Activated T-helper 2 cell treated with anti-CD3 and anti-CD28 coated beads, Interferon-gamma antibody, Interleukin-2, Interleukin-4, amounts not matched to agents 10 μg/mL and 5 μg/mL and 100 μg/mL, durations not matched to agents 14 hours and 24 hours and 36 hours (primary cell): ENCODE data around the gene E2F8. TPM values are rescaled to one million over a fixed set of nuclear protein-coding genes. Genes with fewer than 3 reads are reported as not detected.

ENCODE experiments used
- DNase-seq: peaks from one replicate; pipeline ENCODE4 v3.0.0; 2021; ENCODE audit warnings: low spot score
- H3K27ac Mint-ChIP-seq: one replicate; pipeline ENCODE4 v1.8.0; 2021; ENCODE audit warnings: mixed read lengths
- H3K27me3 Mint-ChIP-seq: one replicate; pipeline ENCODE4 v1.8.0; 2021; ENCODE audit warnings: low read depth, mixed read lengths
- H3K36me3 Mint-ChIP-seq: one replicate; pipeline ENCODE4 v1.8.0; 2021; ENCODE audit warnings: low read depth, mixed read lengths
- H3K4me1 Mint-ChIP-seq: one replicate; pipeline ENCODE4 v1.8.0; 2021; ENCODE audit warnings: low read depth, mixed read lengths
- H3K4me3 Mint-ChIP-seq: one replicate; pipeline ENCODE4 v1.8.0; 2021; ENCODE audit warnings: low read depth, mild to moderate bottlenecking, moderate library complexity, mixed read lengths
- H3K9me3 Mint-ChIP-seq: one replicate; pipeline ENCODE4 v1.8.0; 2021; ENCODE audit warnings: mixed read lengths
- intact Hi-C: fragments of 100-400 bp; cut with micrococcal nuclease; formaldehyde crosslinking; loops from one replicate; pipeline ENCODE4 v1.15.1; 2023
- total RNA-seq: library from RNA; stranded (reverse); gene quantifications from 2 replicates; pipeline ENCODE4 v1.2.3, GENCODE V29; 2022

Gene E2F8
- total RNA-seq, 1 donor from 2014 or later = 24.0 TPM

DNA sequence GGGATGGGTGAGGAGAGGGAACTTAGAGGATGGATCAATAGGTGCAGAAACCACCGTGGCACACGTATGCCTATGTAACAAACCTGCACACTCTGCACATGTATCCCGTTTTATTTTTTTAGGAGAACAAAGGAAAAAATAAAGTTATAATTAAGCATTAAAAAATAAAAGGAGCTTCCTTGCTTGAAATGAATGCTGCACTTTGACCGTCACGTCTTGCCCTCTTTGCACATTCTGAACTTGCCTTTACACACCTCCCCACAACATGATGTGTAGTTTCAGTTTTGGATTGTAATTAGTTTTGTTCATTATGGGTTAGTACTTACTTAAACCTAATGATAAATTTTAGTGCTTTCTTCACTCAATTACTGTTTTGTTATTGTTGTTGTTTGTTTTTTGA lies 35.9 kb downstream of the E2F8 start:
- Mint-ChIP-seq H3K4me1 (no peaks in the 10 kb centered on the region), H3K36me3 (no peaks in the 10 kb centered on the region), H3K27me3 (peaks cover 26% of the 10 kb centered on the region), H3K27ac (no peak overlapping the region), H3K9me3 (no peaks in the 10 kb centered on the region), H3K4me3 (no peak overlapping the region)
- intact Hi-C loops = no loop called here
- no peak for DNase-seq

DNA sequence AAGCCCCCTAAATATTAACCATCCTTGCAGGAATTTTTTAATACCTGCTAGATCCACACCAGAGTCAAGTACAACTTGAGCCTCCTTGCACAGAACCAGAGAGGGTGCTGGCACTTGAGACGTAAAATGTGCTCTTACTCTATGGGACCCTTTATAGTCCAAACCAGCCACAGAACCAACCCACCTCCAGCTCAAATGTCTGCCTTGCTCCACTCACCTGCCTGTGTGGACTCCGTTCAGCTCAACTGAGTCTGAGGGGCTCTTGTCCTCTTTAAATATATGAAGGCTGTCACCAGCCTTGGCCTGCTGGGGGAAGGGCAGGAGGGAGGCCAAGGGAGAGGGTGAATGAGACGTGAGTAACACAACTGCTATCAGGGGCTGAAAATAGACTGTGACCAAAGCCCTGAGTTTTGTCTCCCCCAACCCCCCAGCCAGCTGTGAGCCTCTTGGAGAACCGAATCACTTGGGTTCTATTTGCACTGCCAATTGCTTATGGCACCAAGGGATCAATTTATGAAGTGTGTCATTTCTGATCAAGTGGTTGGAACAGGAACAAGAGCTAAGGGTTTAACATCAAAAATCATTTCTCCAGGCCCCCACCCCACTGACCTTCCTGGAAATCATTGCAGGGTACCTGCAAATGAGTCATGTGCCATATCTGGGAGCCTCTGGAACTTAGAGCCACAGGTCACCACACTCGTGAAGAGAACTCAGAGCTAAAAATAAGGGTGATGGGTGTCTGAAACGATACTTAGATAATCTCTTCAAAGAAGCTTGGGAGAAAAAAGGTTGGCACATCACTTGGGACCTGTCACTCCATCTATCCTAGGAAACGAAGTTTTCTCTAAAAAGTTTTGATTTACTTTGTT lies 38.8 kb downstream of the E2F8 start, which contains the start of gene CSRP3:
Gene CSRP3, minus strand, starts transcription at position 247 of the 869 bp plus-strand sequence. CDS start 9,535 bp downstream, outside the sequence.
- no peaks in the 10 kb centered on the region for H3K36me3 Mint-ChIP-seq
- intact Hi-C loops = no loop called here
- H3K4me1 Mint-ChIP-seq = no peaks in the 10 kb centered on the region
- H3K9me3 Mint-ChIP-seq = no peaks in the 10 kb centered on the region
- H3K4me3 Mint-ChIP-seq = no peak within 1 kb of the TSS
- no peak for DNase-seq
- peaks cover 11% of the 10 kb centered on the region for H3K27me3 Mint-ChIP-seq
- H3K27ac Mint-ChIP-seq = no peak within 1 kb of the TSS

DNA sequence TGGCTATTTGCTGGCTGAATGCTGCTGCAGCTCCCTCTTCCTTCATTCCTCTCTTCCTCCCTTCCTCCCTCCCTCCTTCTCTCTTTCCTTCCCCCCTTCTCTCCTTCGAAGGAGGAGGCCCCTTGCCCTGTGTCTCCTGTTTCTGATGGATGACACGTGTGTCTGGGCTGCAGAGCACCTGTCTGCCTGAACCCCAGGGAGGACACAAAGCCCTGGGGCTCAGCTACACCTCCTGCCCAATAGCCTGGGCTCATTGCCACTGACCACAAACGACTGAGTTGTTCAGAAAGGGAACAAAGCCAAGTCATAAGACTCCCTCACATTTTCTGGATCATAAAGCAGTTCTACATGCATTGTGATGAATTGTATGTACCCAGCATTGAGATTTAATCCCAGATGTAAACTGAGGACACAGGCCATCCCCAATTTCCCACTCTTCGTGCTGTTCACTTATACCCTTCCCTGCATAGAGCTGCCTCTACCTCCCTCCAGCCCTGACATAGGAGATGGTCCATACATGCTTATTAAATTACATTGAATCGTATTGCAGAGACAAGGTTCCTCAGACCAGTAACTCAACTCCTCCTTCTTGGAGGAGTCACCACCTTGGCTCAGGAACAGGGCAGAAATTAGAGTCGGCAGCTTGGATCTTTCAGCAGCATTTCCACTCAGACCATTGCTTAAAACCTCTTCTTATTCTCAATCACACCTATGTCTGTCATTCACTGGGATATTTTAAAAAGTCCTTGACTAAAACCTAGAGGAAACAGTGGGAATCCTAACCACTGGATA lies 40.1 kb downstream of the E2F8 start:
- no peak for DNase-seq
- H3K9me3 Mint-ChIP-seq = no peaks in the 10 kb centered on the region
- intact Hi-C loops = no loop called here
- H3K4me3 Mint-ChIP-seq = no peak overlapping the region
- H3K27me3 Mint-ChIP-seq = peaks cover 8% of the 10 kb centered on the region
- no peaks in the 10 kb centered on the region for H3K36me3 Mint-ChIP-seq
- no peak overlapping the region for H3K27ac Mint-ChIP-seq
- H3K4me1 Mint-ChIP-seq = no peaks in the 10 kb centered on the region

DNA sequence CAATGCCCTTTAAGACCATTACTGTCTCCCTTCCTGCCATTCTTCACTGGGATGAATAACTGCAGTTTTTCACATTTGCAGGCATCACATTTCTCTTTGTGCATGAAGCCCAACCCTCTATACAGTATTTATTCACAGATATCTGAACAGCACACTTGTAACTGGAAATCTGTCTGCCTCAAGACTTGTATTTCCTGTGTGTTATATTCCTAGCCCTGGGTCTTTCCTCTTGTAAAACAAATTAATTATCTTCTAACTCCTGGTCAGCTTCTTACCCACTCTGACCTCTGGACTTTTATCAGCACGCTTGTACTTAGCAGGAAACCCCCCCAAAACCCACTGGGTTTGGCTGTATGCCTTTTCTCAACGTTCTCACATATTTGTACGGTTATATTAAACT lies 41.0 kb downstream of the E2F8 start:
- DNase-seq = no peak
- no peak overlapping the region for H3K27ac Mint-ChIP-seq
- peaks cover 8% of the 10 kb centered on the region for H3K27me3 Mint-ChIP-seq
- H3K36me3 Mint-ChIP-seq = no peaks in the 10 kb centered on the region
- intact Hi-C loops = no loop called here
- H3K4me1 Mint-ChIP-seq = no peaks in the 10 kb centered on the region
- H3K4me3 Mint-ChIP-seq = no peak overlapping the region
- no peaks in the 10 kb centered on the region for H3K9me3 Mint-ChIP-seq

DNA sequence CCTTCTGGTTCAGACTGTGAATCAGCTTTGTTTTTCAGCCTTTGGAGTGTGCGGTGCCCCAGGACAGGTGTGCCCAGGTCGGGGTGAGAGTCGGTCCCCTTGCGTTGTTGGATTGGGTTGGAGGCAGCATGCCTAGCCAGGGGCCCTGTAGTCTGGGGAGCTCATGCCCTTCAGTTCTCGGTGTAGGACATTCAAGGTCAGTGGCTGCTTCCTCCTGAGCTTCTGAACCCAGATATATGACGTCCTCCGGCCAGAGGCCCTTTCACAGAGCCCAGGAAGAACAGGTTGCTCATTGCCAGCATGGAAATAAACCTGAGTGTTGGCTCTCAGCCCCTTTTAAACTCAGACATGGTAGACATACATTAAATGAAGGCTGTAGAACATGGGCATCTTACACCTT lies 41.7 kb downstream of the E2F8 start:
- H3K4me3 Mint-ChIP-seq = no peak overlapping the region
- intact Hi-C loops = no loop called here
- no peaks in the 10 kb centered on the region for H3K4me1 Mint-ChIP-seq
- H3K27ac Mint-ChIP-seq = no peak overlapping the region
- H3K27me3 Mint-ChIP-seq = peaks cover 8% of the 10 kb centered on the region
- no peaks in the 10 kb centered on the region for H3K36me3 Mint-ChIP-seq
- H3K9me3 Mint-ChIP-seq = no peaks in the 10 kb centered on the region
- DNase-seq = no peak

DNA sequence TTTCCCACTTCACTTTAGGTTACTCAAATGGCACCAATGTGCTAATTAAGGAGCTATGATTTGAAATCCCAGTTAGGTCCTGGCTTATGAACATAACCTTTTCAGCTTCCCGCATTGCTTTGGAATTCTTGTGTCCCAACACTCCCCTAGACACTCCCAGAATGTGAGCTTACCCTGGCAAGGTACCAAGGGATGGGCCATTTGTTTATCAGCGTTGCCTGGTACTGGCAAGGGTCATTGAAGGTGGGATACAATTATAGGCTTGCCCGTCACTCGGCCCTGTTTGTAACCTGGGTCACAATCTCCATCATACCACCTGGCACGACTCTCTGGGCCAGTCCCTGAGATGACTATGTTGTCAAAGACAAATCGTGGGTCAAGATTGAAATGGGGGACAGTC lies 44.3 kb downstream of the E2F8 start:
- no peaks in the 10 kb centered on the region for H3K9me3 Mint-ChIP-seq
- H3K27ac Mint-ChIP-seq = no peak overlapping the region
- intact Hi-C loops = no loop called here
- H3K4me1 Mint-ChIP-seq = no peaks in the 10 kb centered on the region
- no peak for DNase-seq
- H3K27me3 Mint-ChIP-seq = peaks cover 8% of the 10 kb centered on the region
- H3K4me3 Mint-ChIP-seq = no peak overlapping the region
- no peaks in the 10 kb centered on the region for H3K36me3 Mint-ChIP-seq

DNA sequence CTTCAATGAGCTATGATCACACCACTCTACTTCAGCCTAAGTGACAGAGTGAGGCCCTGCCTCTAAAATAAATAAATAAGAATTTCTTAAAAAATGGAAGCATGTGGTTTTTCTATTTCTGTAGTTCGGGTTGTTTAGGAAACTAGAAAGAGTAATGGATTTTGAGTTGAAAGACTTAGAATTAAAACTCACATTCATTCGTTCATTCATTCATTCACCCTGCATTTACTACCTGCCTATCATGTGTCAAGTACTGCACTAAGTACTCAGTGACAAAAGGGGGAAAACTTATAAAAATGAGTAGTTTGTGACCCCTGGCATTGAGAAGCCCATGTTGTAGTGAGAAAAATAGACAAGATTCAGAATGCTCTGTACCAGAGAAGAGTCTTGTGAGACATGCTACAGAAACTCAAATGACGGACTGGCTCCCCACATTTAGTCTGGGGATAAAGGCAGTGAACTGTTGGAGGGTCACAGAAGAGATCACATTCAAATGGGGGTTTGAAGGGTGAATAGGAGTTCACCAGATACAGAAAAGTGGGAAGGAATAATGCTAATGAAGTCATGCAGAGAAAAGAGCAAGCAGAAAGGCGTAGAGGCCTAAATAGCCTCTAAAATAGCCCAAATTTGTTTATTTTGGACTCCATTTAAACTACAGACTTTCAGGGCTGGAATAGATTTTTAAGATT lies 46.0 kb downstream of the E2F8 start:
- no peak overlapping the region for H3K4me3 Mint-ChIP-seq
- DNase-seq = no peak
- no peaks in the 10 kb centered on the region for H3K36me3 Mint-ChIP-seq
- intact Hi-C loops = no loop called here
- H3K9me3 Mint-ChIP-seq = no peaks in the 10 kb centered on the region
- H3K4me1 Mint-ChIP-seq = no peaks in the 10 kb centered on the region
- no peaks in the 10 kb centered on the region for H3K27me3 Mint-ChIP-seq
- H3K27ac Mint-ChIP-seq = no peak overlapping the region

DNA sequence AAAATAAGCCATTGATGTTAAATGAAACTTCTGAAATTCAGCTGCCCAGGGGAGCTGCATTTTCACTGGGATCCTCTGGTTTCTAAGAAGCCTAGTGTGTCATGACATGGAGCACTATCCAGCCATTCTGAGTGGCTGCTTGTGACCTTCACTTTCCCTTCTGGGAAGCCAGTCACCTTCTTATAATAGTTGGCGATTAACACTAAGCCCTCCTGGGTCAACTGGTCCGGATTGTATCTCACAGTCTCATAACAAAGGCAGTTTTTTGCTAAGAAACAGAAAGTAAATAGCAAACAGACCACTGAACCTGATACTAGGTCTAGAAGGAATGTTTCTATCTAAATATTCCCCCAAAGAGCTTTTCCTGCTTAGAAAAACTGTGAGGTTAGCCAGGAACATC lies 46.8 kb downstream of the E2F8 start:
- H3K27ac Mint-ChIP-seq = no peak overlapping the region
- no peaks in the 10 kb centered on the region for H3K36me3 Mint-ChIP-seq
- no peaks in the 10 kb centered on the region for H3K27me3 Mint-ChIP-seq
- DNase-seq = no peak
- H3K9me3 Mint-ChIP-seq = no peaks in the 10 kb centered on the region
- intact Hi-C loops = no loop called here
- H3K4me1 Mint-ChIP-seq = no peaks in the 10 kb centered on the region
- H3K4me3 Mint-ChIP-seq = no peak overlapping the region

DNA sequence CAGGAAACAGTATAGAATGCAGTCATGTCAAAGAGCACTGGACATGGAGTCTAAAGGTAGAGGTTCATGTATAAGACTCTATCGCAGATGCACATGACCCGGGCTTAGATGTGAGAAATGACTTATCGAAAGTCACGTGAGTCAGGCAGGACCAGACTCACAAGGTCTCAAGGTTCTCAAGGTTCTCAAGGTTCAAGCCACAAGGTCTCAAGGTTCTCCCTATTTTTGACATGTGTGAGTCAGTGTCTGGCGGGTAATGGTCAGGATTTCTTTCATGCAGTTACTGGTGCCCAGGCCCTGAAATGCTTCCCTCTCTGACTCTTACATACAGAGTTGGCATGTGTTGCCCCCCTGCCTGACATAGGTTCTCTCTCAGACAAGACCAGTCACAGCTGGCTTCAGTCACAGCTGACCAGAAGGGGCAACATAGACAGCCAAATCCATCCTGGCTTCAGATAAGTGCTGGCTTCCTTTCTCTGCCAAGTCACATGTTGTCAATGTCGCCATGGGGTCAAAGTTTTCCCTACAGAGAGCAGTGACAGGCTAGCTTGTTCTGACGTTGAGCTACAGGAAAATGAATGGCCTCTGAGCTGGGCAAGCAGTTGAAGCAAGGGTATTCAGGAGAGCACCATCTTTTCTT lies 49.1 kb downstream of the E2F8 start:
- no peaks in the 10 kb centered on the region for H3K27me3 Mint-ChIP-seq
- no peak overlapping the region for H3K27ac Mint-ChIP-seq
- intact Hi-C loops = no loop called here
- no peak for DNase-seq
- no peaks in the 10 kb centered on the region for H3K4me1 Mint-ChIP-seq
- H3K9me3 Mint-ChIP-seq = no peaks in the 10 kb centered on the region
- H3K36me3 Mint-ChIP-seq = no peaks in the 10 kb centered on the region
- H3K4me3 Mint-ChIP-seq = no peak overlapping the region

DNA sequence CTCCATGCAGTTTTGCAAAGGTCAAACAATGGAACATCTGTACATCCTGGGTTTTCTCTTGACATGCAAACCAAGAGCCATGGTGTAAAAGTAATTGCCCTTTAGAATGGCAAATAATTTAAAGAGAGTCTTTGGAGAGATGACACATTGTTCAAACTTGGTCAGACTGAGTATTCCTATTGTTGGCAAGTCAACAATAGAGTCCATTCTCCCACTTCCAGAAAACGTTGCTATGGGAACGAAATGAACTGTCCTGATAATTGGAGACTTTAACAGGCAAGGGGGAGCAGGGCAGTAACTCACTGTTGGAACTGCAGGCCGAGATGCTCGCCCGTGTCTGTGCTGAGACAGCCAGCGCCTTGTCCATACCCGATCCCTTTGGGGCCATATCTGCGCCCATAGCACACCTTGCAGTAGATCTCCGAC lies 52.9 kb downstream of the E2F8 start:
- Mint-ChIP-seq H3K27ac (no peak overlapping the region), H3K9me3 (no peaks in the 10 kb centered on the region), H3K4me1 (no peaks in the 10 kb centered on the region), H3K27me3 (no peaks in the 10 kb centered on the region), H3K36me3 (no peaks in the 10 kb centered on the region), H3K4me3 (no peak overlapping the region)
- DNase-seq = no peak
- intact Hi-C loops = no loop called here

DNA sequence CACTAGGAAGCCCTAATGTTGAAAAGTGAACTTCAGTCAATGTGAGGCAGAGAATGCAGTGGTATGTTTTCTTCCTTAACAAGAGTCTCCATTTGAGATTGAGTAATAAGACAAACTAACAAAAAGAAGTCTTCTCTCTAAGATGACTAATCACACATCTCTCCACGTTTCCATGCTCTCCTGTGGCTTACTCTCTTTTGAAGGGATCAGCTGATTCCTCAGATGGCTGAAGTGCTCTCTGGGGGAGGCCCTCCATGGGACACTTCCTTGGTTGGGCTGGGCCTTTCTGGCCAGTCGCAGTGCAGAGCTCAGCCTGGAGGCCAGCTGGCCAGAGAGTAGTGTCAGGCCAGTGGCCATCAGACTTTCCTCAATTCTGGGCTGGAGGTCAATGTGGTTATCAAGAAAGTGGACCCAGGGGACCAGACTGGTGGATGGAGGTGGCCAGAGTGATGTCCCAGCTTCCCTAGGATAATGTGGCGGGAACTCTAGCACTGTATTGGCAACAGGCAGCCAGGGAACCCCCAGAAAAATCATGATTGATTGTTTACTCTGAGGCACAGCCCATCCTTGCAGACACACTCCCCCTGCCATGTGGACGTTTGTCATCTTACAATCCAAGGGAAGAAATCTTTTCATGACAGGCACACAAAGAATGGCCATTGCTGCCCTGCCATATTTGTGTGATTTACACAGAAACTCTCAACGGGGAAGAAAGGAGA lies 53.5 kb downstream of the E2F8 start:
- H3K4me1 Mint-ChIP-seq = no peaks in the 10 kb centered on the region
- no peak overlapping the region for H3K4me3 Mint-ChIP-seq
- intact Hi-C loops = no loop called here

DNA sequence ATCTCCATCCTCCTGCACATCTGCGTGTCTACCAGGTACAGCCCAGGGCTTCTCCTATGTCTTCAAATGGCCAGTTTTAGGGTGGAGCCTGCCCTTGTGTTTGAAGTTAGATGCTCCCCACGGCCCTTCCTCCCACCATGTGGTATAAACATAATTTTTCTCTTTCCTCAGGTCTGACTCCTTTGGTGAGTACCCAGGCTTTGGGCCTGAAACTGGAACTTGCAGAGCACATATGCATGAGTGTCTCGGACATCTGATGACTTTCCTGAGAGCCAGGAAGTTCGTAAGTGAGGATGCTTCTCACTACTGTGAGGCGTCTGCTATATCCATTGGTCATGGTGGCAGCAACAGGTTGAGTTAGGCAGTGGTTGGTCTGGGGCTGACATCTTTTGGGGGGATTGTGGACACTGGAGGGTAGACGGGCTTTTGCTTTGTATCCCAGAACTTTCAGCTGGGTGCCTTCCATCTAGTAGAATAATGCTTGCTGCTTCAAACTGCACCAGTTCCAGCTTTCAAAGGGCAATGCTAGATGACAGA lies 55.2 kb downstream of the E2F8 start:
- Mint-ChIP-seq H3K27ac (no peak overlapping the region), H3K4me1 (no peaks in the 10 kb centered on the region)

More for the DNA sequence above, 53.5 kb downstream of the E2F8 start:
- DNase-seq = no peak
- Mint-ChIP-seq H3K9me3 (no peaks in the 10 kb centered on the region), H3K36me3 (no peaks in the 10 kb centered on the region), H3K27me3 (no peaks in the 10 kb centered on the region), H3K27ac (no peak overlapping the region)

More for the DNA sequence above, 55.2 kb downstream of the E2F8 start:
- intact Hi-C loops = no loop called here
- no peak overlapping the region for H3K4me3 Mint-ChIP-seq
- no peaks in the 10 kb centered on the region for H3K27me3 Mint-ChIP-seq
- no peaks in the 10 kb centered on the region for H3K9me3 Mint-ChIP-seq
- no peaks in the 10 kb centered on the region for H3K36me3 Mint-ChIP-seq
- DNase-seq = no peak
